Ovary (tissue), 10 donors: ENCODE results near the gene GCHFR. TPM values are rescaled to one million over a fixed set of nuclear protein-coding genes. Genes with fewer than 3 reads are reported as not detected.

ENCODE experiments used
- DNase-seq, 5 donors: peaks; one replicate each; pipeline ENCODE4 v3.0.0-alpha.2; 2019 to 2020
- H3K27ac ChIP-seq, 2 donors: fragments of 200-600 bp; one replicate each; pipeline versions ENCODE4 v1.5.1 to v1.8.0; 2019 to 2022
- H3K27me3 ChIP-seq: fragments of 200-600 bp; one replicate; pipeline ENCODE4 v1.8.0; 2022
- H3K36me3 ChIP-seq: fragments of 200-600 bp; sonication (generic); one replicate; pipeline ENCODE4 v1.5.1; 2019
- H3K4me1 ChIP-seq: one replicate; pipeline ENCODE4 v1.8.1; 2013; ENCODE audit warnings: mild to moderate bottlenecking, moderate library complexity; ENCODE audit not compliant: insufficient read depth
- H3K4me3 ChIP-seq: fragments of 200-600 bp; sonication (generic); one replicate; pipeline ENCODE4 v1.5.1; 2017
- H3K9me3 ChIP-seq, 2 donors: fragments of 200-600 bp in 1 of 2; sonication (generic) in 1 of 2; one replicate each; pipeline versions ENCODE4 v1.5.1 to v1.8.1; 2013 to 2019; ENCODE audit warnings: mild to moderate bottlenecking in 1 of 2, moderate library complexity in 1 of 2
- CTCF ChIP-seq, 3 donors: fragments of 450-650 bp in 2 of 3; fragments of 200-600 bp in 1 of 3; IDR thresholded peaks; one replicate each; pipeline versions ENCODE4 v1.5.1 to v1.8.0; 2016 to 2022; ENCODE audit warnings: antibody characterized with exemption in 3 of 3, mild to moderate bottlenecking in 1 of 3
- EP300 ChIP-seq: sonication (generic); formaldehyde crosslinking; IDR thresholded peaks from one replicate; pipeline ENCODE4 v1.6.1; 2017; ENCODE audit warnings: antibody characterized with exemption
- POLR2A ChIP-seq: fragments of 450-650 bp; IDR thresholded peaks from one replicate; pipeline ENCODE4 v1.6.1; 2017; ENCODE audit warnings: antibody characterized with exemption, mild to moderate bottlenecking, moderate library complexity
- WGBS, 3 donors: extraction: QIAGEN DNeasy Blood & Tissue Kit in 1 of 3; methylation state at CpG; one replicate each; pipeline versions ENCODE4 v1.1.5 to v1.1.7; 2013 to 2017; 5-methylcytosine and 5-hydroxymethylcytosine counted together
- intact Hi-C, 4 donors: fragments of 100-400 bp; cut with DNase I; formaldehyde crosslinking; loops; one replicate each; pipeline versions ENCODE4 v1.11.0 to v1.15.1; 2022 to 2023
- long read RNA-seq, 3 donors: library from polyadenylated mRNA in 2 of 3; unstranded in 2 of 3; transcript quantifications; one replicate each; pipeline ENCODE4 v2.0.0 and lab custom pipeline, GENCODE V29; 2021 to 2026
- polyA plus RNA-seq, 2 donors: library from polyadenylated mRNA; stranded (reverse); fragments of 200-250 nt in 1 of 2; fragments of 350-450 nt in 1 of 2; fragmentation: Illumina TruSeq in 1 of 2; extraction: RNeasy Lipid Tissue Mini Kit (QIAGEN cat#74804) in 1 of 2; gene quantifications; one replicate each; pipeline ENCODE4 v1.2.3, GENCODE V29; 2013 to 2014
- total RNA-seq, 7 donors: library from RNA; depleted of rRNA in 2 of 7; stranded (reverse); fragments of >200 nt in 2 of 7; fragmentation: NEBNext Ultra II Directional in 3 of 7; extraction: Animal tissue kit (Norgen Biotek cat#: 25700) in 3 of 7; gene quantifications; one replicate each; pipeline versions ENCODE4 v1.1.0 to v1.2.4, GENCODE V29; 2016 to 2023
- donor health status: DM: no; HTN: no; CAD: no; lungs with moderate emphysema.
- donor health status: DM: no; HTN: no; CAD: no.
- donor health status: Bipolar disorder and iron deficiency.
- donor health status: DM: yes; HTN: yes; CAD: no.
- donor health status: DM: no; HTN: no; CAD: no.
- donor health status: DM: yes; HTN: yes; CAD: no.

GCHFR gene
- total RNA-seq = 10 to 100 TPM; 16.1 to 40.1 (median 20.8) TPM
- polyA plus RNA-seq = 10 to 100 TPM in 1 of 2 donors, 1 to 10 TPM in 1; 2.8 to 26.1 TPM
- long read RNA-seq, donor 1, transcript GCHFR-201 (3 exons, 777 nt) = major isoform, 10 of 11 reads
- long read RNA-seq, donor 1, partial matches to known transcripts = 0 of 11 reads
- long read RNA-seq, donor 1, other reads (novel, unspliced or antisense) = 0 of 11 reads
- long read RNA-seq, donor 2, transcript GCHFR-201 (3 exons, 777 nt) = major isoform, 7 of 8 reads
- long read RNA-seq, donor 2, partial matches to known transcripts = 0 of 8 reads
- long read RNA-seq, donor 2, other reads (novel, unspliced or antisense) = 0 of 8 reads
- long read RNA-seq, donor 3, transcript GCHFR-201 (3 exons, 777 nt) = major isoform, 13 of 21 reads
- long read RNA-seq, donor 3, partial matches to known transcripts = 8 of 21 reads
- long read RNA-seq, donor 3, other reads (novel, unspliced or antisense) = 0 of 21 reads

GRCh38 chr15:40763801-40764628, at the start of gene GCHFR:
TSS of gene GCHFR (plus strand) at chr15:40764068. CDS start at chr15:40764181, 113 bp downstream.
- peak within 1 kb of the TSS; percentile 75 to 89 for H3K27ac ChIP-seq
- no peaks in the 10 kb centered on the region for H3K36me3 ChIP-seq
- intact Hi-C loops = no loop called here
- H3K4me1 ChIP-seq = peaks cover 7% of the 10 kb centered on the region
- peak; percentile 38 for TF ChIP-seq POLR2A
- TF ChIP-seq CTCF (IDR thresholded peaks at IDR 0.05) = peak in 2 of 3 donors; percentile 59 to 64
- no peak for TF ChIP-seq EP300
- no peaks in the 10 kb centered on the region for H3K27me3 ChIP-seq
- 0 to 1% (median 0%) methylated on average over 46 to 75 of the region's 75 CpGs for WGBS, 3 donors
- no peaks in the 10 kb centered on the region for H3K9me3 ChIP-seq
- DNase-seq = peak; percentile 82 to 90 (median 86)
- peak within 1 kb of the TSS; percentile 69 for H3K4me3 ChIP-seq

GRCh38 chr15:40714144-40714543, 49.7 kb upstream of the GCHFR start:
- no peak overlapping the region for H3K27ac ChIP-seq
- H3K4me1 ChIP-seq = no peaks in the 10 kb centered on the region
- WGBS, 3 donors = 50 to 68% (median 67%) methylated on average over 2 of the region's 2 CpGs
- no peak overlapping the region for H3K4me3 ChIP-seq
- DNase-seq = no peak
- H3K36me3 ChIP-seq = no peaks in the 10 kb centered on the region
- TF ChIP-seq POLR2A (no peak), EP300 (no peak), CTCF (IDR thresholded peaks at IDR 0.05) (no peak)
- H3K9me3 ChIP-seq = no peaks in the 10 kb centered on the region
- no peaks in the 10 kb centered on the region for H3K27me3 ChIP-seq
- intact Hi-C loops = loop anchor here in 1 of 4 donors (5.0 kb wide), 1 partner anchor 1398 kb away; no protein-coding TSS in a partner anchor

- intact Hi-C loops = no loop called here
- 86 to 91% (median 89%) methylated on average over 6 of the region's 6 CpGs for WGBS, 3 donors
- TF ChIP-seq EP300 = no peak
- TF ChIP-seq CTCF (IDR thresholded peaks at IDR 0.05) = no peak
- no peak for TF ChIP-seq POLR2A
Observed at GRCh38 chr15:40716165-40716564, 47.7 kb upstream of the GCHFR start.

GRCh38 chr15:40721701-40722100, 42.2 kb upstream of the GCHFR start:
- no peaks in the 10 kb centered on the region for H3K27me3 ChIP-seq
- intact Hi-C loops = no loop called here
- no peak overlapping the region for H3K4me3 ChIP-seq
- H3K27ac ChIP-seq = no peak overlapping the region
- no peak for DNase-seq
- no peak for TF ChIP-seq CTCF (IDR thresholded peaks at IDR 0.05)
- TF ChIP-seq EP300 = no peak
- TF ChIP-seq POLR2A = no peak
- no peaks in the 10 kb centered on the region for H3K9me3 ChIP-seq
- no peaks in the 10 kb centered on the region for H3K36me3 ChIP-seq
- H3K4me1 ChIP-seq = no peaks in the 10 kb centered on the region
- 68 to 74% (median 69%) methylated on average over 1 of the region's 1 CpG for WGBS, 3 donors

More at GRCh38 chr15:40716165-40716564, 47.7 kb upstream of the GCHFR start:
- H3K27ac ChIP-seq = no peak overlapping the region
- H3K9me3 ChIP-seq = no peaks in the 10 kb centered on the region
- no peak overlapping the region for H3K4me3 ChIP-seq
- no peaks in the 10 kb centered on the region for H3K4me1 ChIP-seq
- no peaks in the 10 kb centered on the region for H3K36me3 ChIP-seq
- no peak for DNase-seq
- no peaks in the 10 kb centered on the region for H3K27me3 ChIP-seq
